DOHH2 (cell line): ENCODE data around the gene EEF2KMT.
"Not testable (repeated sequence)": the region's sequence is repeated elsewhere in the genome, so short reads cannot be mapped to it uniquely, and the experiment has no call there.

ENCODE experiments used
- CTCF ChIP-seq: fragments of 200-600 bp; sonication (generic); IDR thresholded peaks from one replicate; pipeline ENCODE4 v1.5.1; 2014; ENCODE audit warnings: antibody characterized with exemption, mild to moderate bottlenecking, low read depth, low read length; ENCODE audit not compliant: poor library complexity, severe bottlenecking
- EZH2phosphoT487 ChIP-seq: fragments of 200-600 bp; sonication (generic); IDR thresholded peaks from 2 replicates; pipeline ENCODE4 v1.6.1; 2017; ENCODE audit warnings: borderline replicate concordance, mild to moderate bottlenecking, antibody characterized with exemption, low read length, moderate library complexity, mixed read lengths

- TF ChIP-seq CTCF, EZH2phosphoT487: not testable (repeated sequence)
Observed at GRCh38 chr16:5073771-5074170, 23.8 kb downstream of the EEF2KMT start.
